Measurements from ENCODE around the gene CRYL1.

DNA sequence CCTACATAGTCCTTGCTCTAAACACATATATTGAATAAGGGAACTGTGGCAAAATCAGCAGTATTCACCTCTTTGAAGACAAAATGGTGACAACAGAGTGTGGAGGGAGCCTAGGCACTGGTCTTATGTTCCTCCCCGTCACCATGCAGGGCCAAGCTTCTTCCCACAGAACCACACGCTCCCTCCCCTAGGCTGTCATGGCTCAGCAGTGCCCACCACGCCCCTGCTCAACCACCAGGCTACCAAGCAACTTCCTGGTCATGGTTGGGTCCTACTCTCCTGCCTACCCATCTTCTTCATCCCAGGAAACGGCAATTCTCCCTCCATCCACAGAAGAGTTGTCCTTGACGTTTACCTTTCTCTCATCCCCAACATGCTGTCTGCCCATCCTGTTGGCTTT, 126.1 kb downstream of the CRYL1 start:
- no peak for TF ChIP-seq CTCF (IDR thresholded peaks at IDR 0.05)
- TF ChIP-seq POLR2A (IDR thresholded peaks at IDR 0.05) = no peak
